HCT116 (cell line): ENCODE measurements around the gene ERFE. TPM values are rescaled to one million over a fixed set of nuclear protein-coding genes. Genes with fewer than 3 reads are reported as not detected.
A peak's percentile ranks its signal among the peaks of the same experiment; 100 is the strongest.

Source experiments
- ATAC-seq: fragments of 200-7000 bp; cut with Tn5 transposase; 2 replicates; pipeline ENCODE4 v1.9.1; 2020; ENCODE audit warnings: mild to moderate bottlenecking, moderate library complexity
- BruUV-seq: library from RNA; stranded (reverse); fragments of 400-500 nt; replicated peaks from 2 replicates; lab custom pipeline; 2021; lab: Mats Ljungman, UMichigan
- CTCF ChIA-PET: fragments of 300-600 bp; sonication (Branson Sonifier 250); formaldehyde crosslinking; loops from one replicate; lab custom pipeline; 2021; ENCODE audit warnings: antibody characterized with exemption; lab: Charles Lee
- POLR2A ChIA-PET: fragments of 300-600, 350-600 bp; sonication (Branson Sonifier 250); formaldehyde crosslinking; loops from one replicate; lab custom pipeline; 2021; ENCODE audit warnings: antibody characterized with exemption; lab: Charles Lee
- RAD21 ChIA-PET, 2 experiments: fragments of 300-600 bp; sonication (Branson Sonifier 250); formaldehyde crosslinking; loops; one replicate each; lab custom pipeline; 2023; ENCODE audit warnings: low total read pairs in 2 of 2; ENCODE audit not compliant: uncharacterized antibody in 2 of 2, unreplicated experiment in 2 of 2, low non-redundant PET in 1 of 2; lab: Charles Lee
- DNase-seq: peaks from one replicate; pipeline ENCODE4 v3.0.0-alpha.2; 2010; ENCODE audit warnings: low read depth, low spot score
- H2AFZ ChIP-seq: fragments of 200-600 bp; shearing (Covaris generic), sonication (generic); 2 replicates; pipeline ENCODE4 v1.6.1; 2017; ENCODE audit warnings: low read depth, mixed run types, mixed read lengths, antibody characterized with exemption, low read length; ENCODE audit not compliant: poor library complexity, severe bottlenecking
- H3K27ac ChIP-seq: 2 replicates; pipeline ENCODE4 v1.5.1; 2012; ENCODE audit warnings: low read depth, low read length
- H3K27me3 ChIP-seq: fragments of 200-600 bp; sonication (generic); 2 replicates; pipeline ENCODE4 v1.6.1; 2016; ENCODE audit warnings: mixed run types, low read length, mixed read lengths; ENCODE audit not compliant: insufficient read depth
- H3K36me3 ChIP-seq, 2 experiments: fragments of 200-500 bp in 1 of 2; fragments of 200-600 bp in 1 of 2; sonication (Bioruptor generic) in 1 of 2; sonication (generic) in 1 of 2; 2 replicates each; pipeline versions ENCODE4 v1.5.1 to v1.6.1; 2014 to 2016; ENCODE audit warnings: low read length in 2 of 2, inconsistent platforms in 1 of 2, mixed read lengths in 1 of 2, mixed run types in 1 of 2; ENCODE audit not compliant: insufficient read depth in 2 of 2, control insufficient read depth in 1 of 2
- H3K4me1 ChIP-seq, 2 experiments: fragments of 200-600 bp in 1 of 2; sonication (generic) in 1 of 2; 2 replicates each; pipeline versions ENCODE4 v1.5.1 to v1.6.1; 2012 to 2017; ENCODE audit warnings: low read length in 2 of 2, inconsistent platforms in 1 of 2, mild to moderate bottlenecking in 1 of 2, mixed read lengths in 1 of 2, mixed run types in 1 of 2, moderate library complexity in 1 of 2; ENCODE audit not compliant: insufficient read depth in 2 of 2, control insufficient read depth in 1 of 2
- H3K4me2 ChIP-seq: fragments of 200-600 bp; sonication (generic); 2 replicates; pipeline ENCODE4 v1.6.1; 2017; ENCODE audit warnings: mixed run types, low read length, mixed read lengths
- H3K4me3 ChIP-seq, 2 experiments: fragments of 200-600 bp in 1 of 2; sonication (generic) in 1 of 2; replicated peaks in 1 of 2; 2 replicates each; pipeline ENCODE4 v1.5.1; 2011 to 2016; ENCODE audit warnings: low read length in 2 of 2, control low read depth in 1 of 2, low read depth in 1 of 2, mild to moderate bottlenecking in 1 of 2, mixed read lengths in 1 of 2, mixed run types in 1 of 2
- H3K79me2 ChIP-seq: fragments of 200-600 bp; sonication (generic); 2 replicates; pipeline ENCODE4 v1.6.1; 2017; ENCODE audit warnings: mild to moderate bottlenecking, mixed run types, low read length, moderate library complexity, mixed read lengths; ENCODE audit not compliant: insufficient read depth
- H3K9ac ChIP-seq: fragments of 200-600 bp; sonication (generic); 2 replicates; pipeline ENCODE4 v1.6.1; 2016; ENCODE audit warnings: low read length, mixed read lengths
- H3K9me2 ChIP-seq: fragments of 200-600 bp; sonication (generic), shearing (Covaris generic); 2 replicates; pipeline ENCODE4 v1.6.1; 2017; ENCODE audit warnings: mixed run types, mild to moderate bottlenecking, moderate library complexity; ENCODE audit not compliant: insufficient read depth
- H3K9me3 ChIP-seq, 2 experiments: fragments of 200-500 bp in 1 of 2; fragments of 200-600 bp in 1 of 2; sonication (Bioruptor generic) in 1 of 2; sonication (generic) in 1 of 2; 2 replicates each; pipeline ENCODE4 v1.6.1; 2014 to 2017; ENCODE audit warnings: low read length in 2 of 2, mixed read lengths in 2 of 2, inconsistent platforms in 1 of 2, low read depth in 1 of 2, mild to moderate bottlenecking in 1 of 2, mixed run types in 1 of 2, moderate library complexity in 1 of 2; ENCODE audit not compliant: control insufficient read depth in 1 of 2, insufficient read depth in 1 of 2
- H4K20me1 ChIP-seq: fragments of 200-600 bp; sonication (generic), shearing (Covaris generic); 2 replicates; pipeline ENCODE4 v1.6.1; 2017; ENCODE audit warnings: mixed run types, mild to moderate bottlenecking, moderate library complexity; ENCODE audit not compliant: insufficient read depth
- ATF3 ChIP-seq: IDR thresholded peaks from 2 replicates; pipeline ENCODE4 v1.6.1; 2012
- CTCF ChIP-seq, 3 experiments: fragments of 200-600 bp in 1 of 3; sonication (generic) in 1 of 3; IDR thresholded peaks in 2 of 3; conservative IDR thresholded peaks in 1 of 3; 2 replicates each; pipeline ENCODE4 v1.5.1; 2012 to 2017; ENCODE audit warnings: low read depth in 2 of 3, low read length in 2 of 3, antibody characterized with exemption in 1 of 3, borderline replicate concordance in 1 of 3, control low read depth in 1 of 3, mild to moderate bottlenecking in 1 of 3, mixed read lengths in 1 of 3, mixed run types in 1 of 3, moderate library complexity in 1 of 3; ENCODE audit not compliant: insufficient read depth in 1 of 3
- EGR1 ChIP-seq: IDR thresholded peaks from 2 replicates; pipeline ENCODE4 v1.6.1; 2012; ENCODE audit warnings: low read depth
- EZH2phosphoT487 ChIP-seq: fragments of 200-600 bp; IDR thresholded peaks from 2 replicates; pipeline ENCODE4 v1.6.1; 2018; ENCODE audit warnings: antibody characterized with exemption, borderline replicate concordance
- FOSL1 ChIP-seq: IDR thresholded peaks from 2 replicates; pipeline ENCODE4 v1.6.1; 2012; ENCODE audit warnings: low read depth
- JUND ChIP-seq: IDR thresholded peaks from 2 replicates; pipeline ENCODE4 v1.6.1; 2012
- MAX ChIP-seq: IDR thresholded peaks from 2 replicates; pipeline ENCODE4 v1.6.1; 2012
- POLR2AphosphoS5 ChIP-seq: IDR thresholded peaks from 2 replicates; pipeline ENCODE4 v1.6.1; 2011; ENCODE audit warnings: mild to moderate bottlenecking, low read depth, low read length, moderate library complexity
- RAD21 ChIP-seq: IDR thresholded peaks from 2 replicates; pipeline ENCODE4 v1.6.1; 2012; ENCODE audit warnings: low read depth, mild to moderate bottlenecking
- SIN3A ChIP-seq: IDR thresholded peaks from 2 replicates; pipeline ENCODE4 v1.6.1; 2012; ENCODE audit warnings: low read depth
- TCF7L2 ChIP-seq: IDR thresholded peaks from 2 replicates; pipeline ENCODE4 v1.7.0; 2011; ENCODE audit warnings: borderline replicate concordance, inconsistent platforms; ENCODE audit not compliant: insufficient read depth, insufficient read length; ENCODE audit errors: extremely low read depth
- YY1 ChIP-seq: IDR thresholded peaks from 2 replicates; pipeline ENCODE4 v1.6.1; 2011; ENCODE audit warnings: low read length, low read depth, moderate library complexity, mild to moderate bottlenecking; ENCODE audit not compliant: insufficient replicate concordance; ENCODE audit errors: extremely low read depth
- ZBTB33 ChIP-seq: IDR thresholded peaks from 2 replicates; pipeline ENCODE4 v1.6.1; 2011; ENCODE audit warnings: mild to moderate bottlenecking, low read length, moderate library complexity; ENCODE audit not compliant: insufficient replicate concordance; ENCODE audit errors: extremely low read depth
- ZFX ChIP-seq: fragments of 450-650 bp; IDR thresholded peaks from 2 replicates; pipeline ENCODE4 v1.6.1; 2017
- ZNF274 ChIP-seq: fragments of 200-500 bp; sonication (Bioruptor generic); IDR thresholded peaks from 2 replicates; pipeline ENCODE4 v1.6.1; 2014; ENCODE audit warnings: mild to moderate bottlenecking, low read depth, low read length, inconsistent platforms
- intact Hi-C: fragments of 100-400 bp; cut with micrococcal nuclease; formaldehyde crosslinking; loops from 2 replicates; pipeline ENCODE4 v1.10.0; 2022
- total RNA-seq: library from RNA; stranded (reverse); gene quantifications from one replicate; pipeline ENCODE4 v1.2.1, GENCODE V29; 2021; ENCODE audit not compliant: unreplicated experiment

Gene ERFE
- total RNA-seq, 1 experiment from 2014 or later: 17.3 TPM

GRCh38 chr2:238159071-238159539 lies 335 bp downstream of the ERFE start:
- Histone ChIP-seq H3K36me3 (no peaks in the 10 kb centered on the region), H3K27me3 (no peaks in the 10 kb centered on the region), H3K9ac (peak overlapping the region; percentile 74), H4K20me1 (no peaks in the 10 kb centered on the region), H3K4me1 (peaks cover 4 to 12% of the 10 kb centered on the region in 2 experiments; a peak in 3 of 4 replicates), H3K9me2 (no peaks in the 10 kb centered on the region), H3K4me2 (peak overlapping the region; percentile 91), H3K79me2 (no peaks in the 10 kb centered on the region), H2AFZ (peak overlapping the region; percentile 32), H3K27ac (peak overlapping the region; percentile 50; the same call in 1 of the 2 replicates), H3K4me3 (peak overlapping the region; percentile 60 to 71), H3K9me3 (no peaks in the 10 kb centered on the region)
- POLR2A ChIA-PET: no interaction called here
- RAD21 ChIA-PET: no interaction called here
- DNase-seq (no peak), ATAC-seq (peak; percentile 65)
- intact Hi-C loops: no loop called here
- no TSS peak for BruUV-seq
- TF ChIP-seq FOSL1: no peak
- TF ChIP-seq ZFX: peak; percentile 69; the same call in 1 of the 2 replicates
- TF ChIP-seq POLR2AphosphoS5: peak; percentile 3; the same call in 1 of the 2 replicates
- CTCF ChIA-PET: interaction anchor here (1.2 kb wide), 1 partner anchor 13 kb away, joined by 3 read pairs; no protein-coding TSS in a partner anchor

- ChIA-PET CTCF (interaction anchor here (1.2 kb wide), 1 partner anchor 14 kb away, joined by 3 read pairs; no protein-coding TSS in a partner anchor), RAD21 (no interaction called here), POLR2A (no interaction called here)
- peaks cover 4 to 12% of the 10 kb centered on the region in 2 experiments; a peak in 3 of 4 replicates for H3K4me1 ChIP-seq
- no peaks in the 10 kb centered on the region for H3K9me2 ChIP-seq
- ATAC-seq: no peak
- H4K20me1 ChIP-seq: no peaks in the 10 kb centered on the region
- no peak for DNase-seq
- TSS peak; percentile 88 for BruUV-seq
- peak overlapping the region; percentile 60 to 71 for H3K4me3 ChIP-seq
- intact Hi-C loops: loop anchor here (1.0 kb wide), 1 partner anchor 104 kb away; no protein-coding TSS in a partner anchor
- H3K27me3 ChIP-seq: no peaks in the 10 kb centered on the region
- no peaks in the 10 kb centered on the region for H3K36me3 ChIP-seq
- H3K4me2 ChIP-seq: peak overlapping the region; percentile 91
- no peaks in the 10 kb centered on the region for H3K79me2 ChIP-seq
- no peak overlapping the region for H3K27ac ChIP-seq
- H3K9ac ChIP-seq: peak overlapping the region; percentile 74
- no peaks in the 10 kb centered on the region for H3K9me3 ChIP-seq
- H2AFZ ChIP-seq: no peak overlapping the region
- TF ChIP-seq FOSL1 (no peak), YY1 (no peak), EZH2phosphoT487 (no peak), TCF7L2 (no peak), ATF3 (no peak), JUND (no peak), ZBTB33 (no peak), CTCF (IDR thresholded peaks at IDR 0.05 in 2 of 3, conservative IDR thresholded peaks at IDR 0.05 in 1 of 3; ENCODE audit: borderline replicate concordance in 1 of 3, insufficient read depth in 1 of 3, low read depth in 2 of 3, low read length in 2 of 3) (no peak), SIN3A (no peak), MAX (no peak), EGR1 (no peak), ZNF274 (no peak), RAD21 (no peak)
Measured at GRCh38 chr2:238159661-238160205, 963 bp downstream of the ERFE start.
